ES-I3 (cell line): ENCODE results near the gene S1PR2.
A peak's percentile ranks its signal among the peaks of the same experiment; 100 is the strongest.
"Not testable (repeated sequence)": the region's sequence is repeated elsewhere in the genome, so short reads cannot be mapped to it uniquely, and the experiment has no call there.

Experiments used
- H3K36me3 ChIP-seq: 2 replicates; pipeline ENCODE4 v1.6.1; 2013; ENCODE audit warnings: mild to moderate bottlenecking, low read length, control low read depth, moderate library complexity; ENCODE audit not compliant: insufficient read depth
- H3K4me1 ChIP-seq: 2 replicates; pipeline ENCODE4 v1.6.1; 2013; ENCODE audit warnings: mild to moderate bottlenecking, control low read depth, low read length; ENCODE audit not compliant: insufficient read depth
- H3K9ac ChIP-seq: 2 replicates; pipeline ENCODE4 v1.6.1; 2013; ENCODE audit warnings: low read depth, mild to moderate bottlenecking, low read length, moderate library complexity
- H3K9me3 ChIP-seq: 2 replicates; pipeline ENCODE4 v1.6.1; 2013; ENCODE audit warnings: mild to moderate bottlenecking, low read length, moderate library complexity; ENCODE audit not compliant: control insufficient read depth, insufficient read depth

S1PR2 gene

DNA sequence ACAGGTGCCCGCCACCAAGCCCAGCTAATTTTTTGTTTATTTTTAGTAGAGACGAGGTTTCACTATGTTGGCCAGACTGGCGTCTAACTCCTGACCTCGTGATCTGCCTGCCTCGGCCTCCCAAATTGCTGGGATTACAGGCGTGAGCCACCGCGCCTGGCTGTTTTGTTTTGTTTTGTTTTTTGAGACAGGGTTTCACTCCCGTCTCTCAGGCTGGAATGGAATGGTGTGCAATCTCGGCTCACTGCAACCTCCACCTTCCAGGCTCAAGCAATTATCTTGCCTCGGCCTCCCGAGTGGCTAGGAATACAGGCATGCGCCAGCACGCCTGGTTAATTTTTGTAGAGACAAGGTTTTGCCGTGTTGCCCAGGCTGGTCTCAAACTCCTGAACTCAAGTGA is 31.0 kb downstream of the S1PR2 start:
- H3K36me3 ChIP-seq, H3K9me3 ChIP-seq, H3K4me1 ChIP-seq, H3K9ac ChIP-seq: not testable (repeated sequence)

DNA sequence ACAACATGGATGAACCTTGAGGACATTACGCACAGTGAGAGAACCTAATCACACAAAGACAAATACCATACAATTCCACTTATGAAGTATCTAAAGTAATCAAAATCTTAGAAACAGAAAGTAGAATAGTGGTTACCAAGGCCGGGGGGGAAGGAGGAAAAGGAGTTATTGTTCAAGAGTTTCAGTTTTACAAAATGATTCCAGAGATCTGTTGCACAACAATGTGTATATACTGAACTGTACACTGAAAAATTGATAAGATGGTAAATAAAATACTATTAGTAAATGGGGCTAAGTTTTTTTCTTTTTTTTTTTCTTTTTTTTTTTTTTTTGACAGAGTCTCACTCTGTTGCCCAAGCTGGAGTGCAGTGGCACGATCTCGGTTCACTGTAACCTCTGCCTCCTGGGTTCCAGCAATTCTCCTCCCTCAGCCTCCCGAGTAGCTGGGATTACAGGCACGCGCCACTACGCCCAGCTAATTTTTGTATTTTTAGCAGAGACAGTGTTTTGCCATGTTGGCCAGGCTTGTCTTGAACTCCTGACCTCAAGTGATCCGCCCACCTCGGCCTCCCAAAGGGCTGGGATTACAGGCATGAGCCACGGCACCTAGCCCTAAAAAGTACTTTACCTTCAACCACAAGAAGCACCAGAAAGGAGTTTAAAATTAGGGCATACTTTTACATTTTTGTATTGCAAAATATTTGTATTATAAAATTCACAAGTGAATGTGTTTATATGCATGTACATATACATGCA is 32.1 kb downstream of the S1PR2 start:
- not testable (repeated sequence) for H3K9ac ChIP-seq, H3K36me3 ChIP-seq, H3K4me1 ChIP-seq, H3K9me3 ChIP-seq

- H3K9me3 ChIP-seq: no peaks in the 10 kb centered on the region
- H3K9ac ChIP-seq: peak overlapping the region; percentile 90
- no peaks in the 10 kb centered on the region; the same call in 1 of the 2 replicates for H3K36me3 ChIP-seq
- no peaks in the 10 kb centered on the region for H3K4me1 ChIP-seq
These were observed 36.0 kb downstream of the S1PR2 start for GRCh38 chr19:10195199-10195519.

DNA sequence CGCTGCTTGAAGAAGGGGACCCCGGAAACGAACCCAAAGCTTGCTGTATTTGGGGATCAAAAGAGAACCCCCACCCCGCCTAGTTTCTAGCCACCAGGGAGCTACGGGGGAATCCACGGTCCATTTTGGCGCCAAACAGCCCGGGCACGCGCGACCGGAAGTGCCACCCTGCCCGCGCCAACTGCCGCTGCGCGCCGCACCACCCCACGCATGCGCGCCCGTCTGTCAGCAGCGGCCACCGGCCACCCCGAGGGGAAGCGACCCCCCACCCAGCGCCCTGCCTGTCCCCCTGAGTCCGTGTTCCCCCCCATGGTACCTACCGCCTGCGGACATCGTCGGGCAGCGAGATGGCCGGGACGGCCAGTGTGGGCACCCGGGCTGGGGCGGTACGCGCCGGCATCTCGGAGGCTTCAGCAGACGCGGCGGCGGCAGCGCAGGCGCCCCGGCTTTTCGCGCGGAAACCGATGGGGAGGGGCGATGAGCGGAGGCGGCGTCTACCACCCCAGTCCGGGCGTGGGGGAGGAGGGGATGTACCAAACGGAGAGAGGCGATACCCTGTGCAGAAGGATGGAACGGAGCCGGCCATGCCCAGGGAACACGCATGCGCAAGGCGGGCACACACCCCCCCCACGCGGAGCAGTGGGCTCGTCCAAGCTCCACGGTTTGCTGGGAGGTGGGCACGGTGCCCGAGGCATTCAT is 36.5 kb downstream of the S1PR2 start, which contains the start of gene DNMT1:
TSS of gene DNMT1 (minus strand) at position 454 of the 699 bp plus-strand sequence. CDS start at position 400, 54 bp downstream.
- Histone ChIP-seq H3K9ac (peak within 1 kb of the TSS; percentile 90), H3K9me3 (no peaks in the 10 kb centered on the region), H3K36me3 (no peaks in the 10 kb centered on the region; the same call in 1 of the 2 replicates), H3K4me1 (no peaks in the 10 kb centered on the region)

DNA sequence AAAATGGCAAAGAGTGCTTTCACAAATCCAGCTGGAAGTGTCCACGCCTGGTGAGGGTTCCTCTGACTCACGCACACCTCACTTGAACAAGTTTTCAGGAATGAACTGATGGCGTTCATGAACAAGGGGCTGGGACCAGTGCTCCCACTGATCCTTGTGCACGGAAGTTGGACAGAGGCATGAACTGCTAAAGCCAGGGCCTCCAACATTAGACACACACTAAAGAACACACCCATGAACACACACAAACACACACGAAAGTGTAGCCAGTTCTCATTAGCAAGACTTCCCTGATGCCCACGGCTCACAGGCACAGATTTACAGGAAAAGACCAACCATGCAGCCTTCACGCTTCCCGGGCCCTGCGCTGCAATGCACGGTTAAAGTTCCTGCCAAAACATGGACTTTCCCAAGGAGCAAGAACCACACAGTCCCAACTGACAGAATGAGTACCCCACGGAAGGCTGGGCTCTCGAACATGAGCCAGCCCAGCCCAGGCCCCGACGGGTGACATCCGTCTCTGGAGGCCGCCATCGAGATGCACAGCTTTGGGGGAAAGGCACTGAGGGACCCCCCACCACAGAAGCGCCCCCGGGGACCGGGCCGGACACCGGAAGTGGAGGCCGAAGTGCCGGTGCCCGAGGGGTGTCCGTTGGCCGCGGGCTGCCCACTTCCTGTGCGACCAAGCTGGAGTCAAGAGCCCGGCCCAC is 37.2 kb downstream of the S1PR2 start:
- Histone ChIP-seq H3K4me1 (no peaks in the 10 kb centered on the region), H3K9me3 (no peaks in the 10 kb centered on the region), H3K36me3 (no peaks in the 10 kb centered on the region; the same call in 1 of the 2 replicates), H3K9ac (peak overlapping the region; percentile 90)

DNA sequence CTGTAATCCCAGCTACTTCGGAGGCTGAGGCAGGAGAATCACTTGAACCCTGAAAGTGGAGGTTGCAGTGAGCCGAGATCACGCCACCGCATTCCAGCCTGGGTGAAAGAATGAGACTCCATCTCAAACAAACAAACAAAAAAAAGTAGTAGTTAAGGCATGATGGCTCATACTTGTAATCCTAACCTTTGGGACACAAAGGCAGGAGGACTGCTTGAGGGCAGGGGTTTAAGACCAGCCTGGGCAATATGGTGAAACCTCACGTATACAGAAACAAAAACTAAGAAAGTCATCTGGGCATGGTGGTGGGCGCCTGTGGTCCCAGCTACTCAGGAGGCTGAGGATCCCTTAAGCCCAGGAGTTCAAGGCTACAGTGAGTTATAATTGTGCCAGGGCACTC is 38.2 kb downstream of the S1PR2 start:
- Histone ChIP-seq H3K9ac (no peak overlapping the region), H3K9me3 (no peaks in the 10 kb centered on the region), H3K4me1 (no peaks in the 10 kb centered on the region), H3K36me3 (no peaks in the 10 kb centered on the region; the same call in 1 of the 2 replicates)

GRCh38 chr19:10191347-10191746 is 39.8 kb downstream of the S1PR2 start:
- H3K9ac ChIP-seq: no peak overlapping the region
- no peaks in the 10 kb centered on the region for H3K9me3 ChIP-seq
- H3K36me3 ChIP-seq: no peaks in the 10 kb centered on the region; the same call in 1 of the 2 replicates
- H3K4me1 ChIP-seq: no peaks in the 10 kb centered on the region

DNA sequence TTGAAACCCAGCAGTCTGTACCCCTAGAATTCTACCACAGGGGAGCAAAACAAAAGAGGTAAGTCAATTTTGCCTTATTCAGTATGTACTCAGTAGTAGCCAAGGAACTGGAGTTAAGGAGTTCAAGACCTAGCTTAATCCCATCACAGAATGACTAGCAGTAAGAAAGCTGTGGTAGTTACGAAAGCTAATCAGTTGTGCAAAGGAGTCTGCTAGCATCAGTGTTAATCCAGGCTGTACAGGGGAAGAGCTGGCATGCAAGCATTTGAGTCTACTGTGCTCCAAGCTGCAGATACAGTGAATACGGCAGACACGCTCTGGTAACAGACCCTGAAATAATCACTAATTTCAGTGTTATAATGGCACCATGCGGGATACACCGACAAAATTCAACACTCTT is 41.1 kb downstream of the S1PR2 start:
- no peaks in the 10 kb centered on the region for H3K4me1 ChIP-seq
- no peaks in the 10 kb centered on the region; the same call in 1 of the 2 replicates for H3K36me3 ChIP-seq
- no peaks in the 10 kb centered on the region for H3K9me3 ChIP-seq
- no peak overlapping the region for H3K9ac ChIP-seq

- Histone ChIP-seq H3K9ac (no peak overlapping the region), H3K4me1 (no peaks in the 10 kb centered on the region), H3K9me3 (no peaks in the 10 kb centered on the region), H3K36me3 (peaks cover under 1% of the 10 kb centered on the region; the same call in 1 of the 2 replicates)
These were observed 41.5 kb downstream of the S1PR2 start for GRCh38 chr19:10189616-10190015.

GRCh38 chr19:10187315-10187714 is 43.8 kb downstream of the S1PR2 start:
- Histone ChIP-seq H3K36me3 (peaks cover 6% of the 10 kb centered on the region; the same call in 1 of the 2 replicates), H3K9ac (no peak overlapping the region)

GRCh38 chr19:10184636-10185035 is 46.5 kb downstream of the S1PR2 start:
- Histone ChIP-seq H3K4me1 (no peaks in the 10 kb centered on the region), H3K9me3 (no peaks in the 10 kb centered on the region), H3K36me3 (peaks cover 13% of the 10 kb centered on the region), H3K9ac (no peak overlapping the region)

More at GRCh38 chr19:10187315-10187714, 43.8 kb downstream of the S1PR2 start:
- no peaks in the 10 kb centered on the region for H3K9me3 ChIP-seq
- H3K4me1 ChIP-seq: no peaks in the 10 kb centered on the region

- Histone ChIP-seq H3K4me1 (no peaks in the 10 kb centered on the region), H3K36me3 (peaks cover 13% of the 10 kb centered on the region), H3K9ac (no peak overlapping the region), H3K9me3 (no peaks in the 10 kb centered on the region)
These were observed 47.2 kb downstream of the S1PR2 start for GRCh38 chr19:10183926-10184325.

- no peak overlapping the region for H3K9ac ChIP-seq
- no peaks in the 10 kb centered on the region for H3K4me1 ChIP-seq
- peaks cover 13% of the 10 kb centered on the region for H3K36me3 ChIP-seq
- H3K9me3 ChIP-seq: no peaks in the 10 kb centered on the region
These were observed 48.3 kb downstream of the S1PR2 start for GRCh38 chr19:10182847-10183246.

DNA sequence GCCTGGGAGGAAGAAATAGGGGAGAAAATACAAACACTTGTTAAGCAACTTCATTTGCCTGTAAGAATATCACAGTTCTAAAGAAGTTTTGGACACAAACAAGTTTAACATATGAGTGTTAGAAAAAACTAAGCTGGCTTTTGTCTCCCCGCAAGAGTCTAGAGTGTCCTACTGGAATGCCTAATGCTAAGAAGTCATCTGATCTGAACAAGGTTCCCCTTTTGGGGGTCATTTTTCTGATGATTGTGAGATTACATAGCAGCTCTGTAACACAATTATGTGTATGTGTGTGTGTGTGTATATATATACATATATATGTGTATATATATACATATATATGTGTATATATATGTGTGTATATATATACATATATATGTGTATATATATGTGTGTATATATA is 49.1 kb downstream of the S1PR2 start:
- H3K9me3 ChIP-seq: no peaks in the 10 kb centered on the region
- no peak overlapping the region for H3K9ac ChIP-seq
- H3K36me3 ChIP-seq: peaks cover 15% of the 10 kb centered on the region
- H3K4me1 ChIP-seq: no peaks in the 10 kb centered on the region
